Natural killer cell (primary cell): Measurements from ENCODE around the gene SCGB2B2. TPM values are rescaled to one million over a fixed set of nuclear protein-coding genes. Genes with fewer than 3 reads are reported as not detected.

Experiments used
- ATAC-seq, 3 donors: fragments of 150-1000 bp in 2 of 3; fragments of 200-7000 bp in 1 of 3; cut with Tn5 transposase; 1 replicate in 1 of 3; 2 replicates in 2 of 3; pipeline ENCODE4 v1.10.0; 2021; ENCODE audit warnings: mild to moderate bottlenecking in 2 of 3, moderate library complexity in 2 of 3
- DNase-seq, 2 donors: peaks; one replicate each; pipeline versions ENCODE4 v3.0.0 to v3.0.0-alpha.2; 2013 to 2021; ENCODE audit warnings: mixed read lengths in 1 of 2
- H3K27ac ChIP-seq: one replicate; pipeline ENCODE4 v1.5.1; 2013; ENCODE audit warnings: mild to moderate bottlenecking, low read length
- H3K27me3 ChIP-seq: one replicate; pipeline ENCODE4 v1.6.1; 2013; ENCODE audit warnings: low read length; ENCODE audit not compliant: control insufficient read depth, insufficient read depth
- H3K36me3 ChIP-seq: one replicate; pipeline ENCODE4 v1.6.1; 2013; ENCODE audit warnings: low read length; ENCODE audit not compliant: control insufficient read depth, insufficient read depth
- H3K4me1 ChIP-seq: one replicate; pipeline ENCODE4 v1.6.1; 2013; ENCODE audit warnings: low read length; ENCODE audit not compliant: control insufficient read depth, insufficient read depth
- H3K4me3 ChIP-seq: one replicate; pipeline ENCODE4 v1.5.1; 2013; ENCODE audit warnings: low read length
- H3K9me3 ChIP-seq: one replicate; pipeline ENCODE4 v1.6.1; 2013; ENCODE audit warnings: low read length; ENCODE audit not compliant: control insufficient read depth, insufficient read depth
- H3K27ac Mint-ChIP-seq, 2 donors: one replicate each; pipeline ENCODE4 v1.8.0; 2022; ENCODE audit warnings: mild to moderate bottlenecking in 2 of 2, mixed read lengths in 2 of 2, moderate library complexity in 1 of 2
- H3K27me3 Mint-ChIP-seq, 2 donors: one replicate each; pipeline ENCODE4 v1.8.0; 2022; ENCODE audit warnings: low read depth in 2 of 2, mixed read lengths in 2 of 2
- H3K36me3 Mint-ChIP-seq: one replicate; pipeline ENCODE4 v1.8.0; 2022; ENCODE audit warnings: mixed read lengths
- H3K4me1 Mint-ChIP-seq, 2 donors: one replicate each; pipeline ENCODE4 v1.8.0; 2022; ENCODE audit warnings: mixed read lengths in 2 of 2
- H3K4me3 Mint-ChIP-seq: one replicate; pipeline ENCODE4 v1.8.0; 2022; ENCODE audit warnings: mild to moderate bottlenecking, moderate library complexity, mixed read lengths
- H3K9me3 Mint-ChIP-seq, 2 donors: one replicate each; pipeline ENCODE4 v1.8.0; 2022; ENCODE audit warnings: mixed read lengths in 2 of 2
- WGBS: methylation state at CpG from one replicate; pipeline ENCODE4 v1.1.7; 2013; ENCODE audit warnings: missing lambda C conversion rate; ENCODE audit not compliant: insufficient coverage; 5-methylcytosine and 5-hydroxymethylcytosine counted together
- intact Hi-C: fragments of 100-400 bp; cut with micrococcal nuclease; formaldehyde crosslinking; loops from one replicate; pipeline ENCODE4 v1.14.2; 2022
- total RNA-seq, 4 donors: library from RNA; stranded (reverse); fragments of 120-200 nt in 1 of 4; gene quantifications; one replicate each; pipeline versions ENCODE4 v1.2.3 to v1.2.4, GENCODE V29; 2013 to 2022
- TF ChIP-seq, protein P1 (sequence below): fragments of 200-600 bp; IDR thresholded peaks from one replicate; pipeline ENCODE4 v1.8.0; 2022; ENCODE audit warnings: antibody characterized with exemption

SCGB2B2 gene, protein sequence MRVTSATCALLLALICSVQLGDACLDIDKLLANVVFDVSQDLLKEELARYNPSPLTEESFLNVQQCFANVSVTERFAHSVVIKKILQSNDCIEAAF
- total RNA-seq = 1 to 10 TPM in 2 of 3 donors, under 1 TPM in 1; 0.52 to 1.3 (median 1.1) TPM
- 0.27 TPM for total RNA-seq (2013)

DNA sequence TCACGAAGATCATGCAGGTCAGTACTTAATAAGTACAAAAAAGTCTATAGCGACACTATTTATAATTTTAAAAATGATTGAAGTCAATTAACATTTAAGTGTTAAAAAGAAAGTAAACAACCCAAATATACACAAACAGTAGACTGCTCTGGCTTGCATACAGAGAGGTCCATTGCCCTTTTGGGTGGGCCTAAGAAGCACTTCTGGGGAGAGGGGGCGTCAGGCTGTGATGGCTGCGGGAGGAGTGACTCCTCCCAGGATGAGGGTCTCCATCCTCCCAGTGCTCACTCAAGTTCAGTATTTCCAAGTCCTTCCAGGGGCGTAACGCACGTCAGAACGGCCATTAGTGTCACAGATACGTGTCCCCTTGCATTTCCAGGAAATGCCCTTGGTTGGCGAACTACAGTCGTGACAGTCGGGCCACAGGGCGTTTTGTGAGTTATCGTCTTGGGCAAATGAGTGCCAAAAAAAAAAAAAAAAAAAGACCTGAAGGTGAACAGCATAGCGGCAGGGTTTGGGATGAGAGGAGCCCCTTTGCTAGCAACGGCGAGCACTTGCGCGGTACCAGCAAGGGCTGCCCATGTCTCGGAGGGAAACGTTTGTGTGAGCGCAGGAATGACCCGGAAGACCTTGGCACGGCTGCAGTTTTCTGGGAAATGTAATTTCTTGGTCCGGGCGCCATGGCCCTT is at the start of gene SCGB2B2:
TSS of gene SCGB2B2 (minus strand) at position 463 of the 689 bp plus-strand sequence. CDS start 82,596 bp downstream, outside the sequence.
- peaks cover 29% of the 10 kb centered on the region in 2 donors for H3K4me1 Mint-ChIP-seq
- Histone ChIP-seq H3K27me3 (no peaks in the 10 kb centered on the region), H3K4me3 (peak within 1 kb of the TSS; percentile 65), H3K36me3 (peaks cover 27% of the 10 kb centered on the region), H3K27ac (peak within 1 kb of the TSS; percentile 77), H3K9me3 (peaks cover 1% of the 10 kb centered on the region), H3K4me1 (peaks cover 21% of the 10 kb centered on the region)
- H3K27ac Mint-ChIP-seq = peak within 1 kb of the TSS; percentile 98 to 99
- intact Hi-C loops = loop anchor here (1.0 to 2.0 kb wide), 2 partner anchors 56 to 96 kb away; partner anchors contain the start of gene ZNF599
- H3K27me3 Mint-ChIP-seq = peaks cover 11 to 26% of the 10 kb centered on the region in 2 donors
- peaks cover 35% of the 10 kb centered on the region for H3K36me3 Mint-ChIP-seq
- peak in 1 of 2 donors; percentile 92 for DNase-seq
- peak within 1 kb of the TSS; percentile 98 for H3K4me3 Mint-ChIP-seq
- H3K9me3 Mint-ChIP-seq = peaks cover 0 to 5% of the 10 kb centered on the region in 2 donors
- ATAC-seq = peak; percentile 66 to 81 (median 68)
- TF ChIP-seq, protein P1, sequence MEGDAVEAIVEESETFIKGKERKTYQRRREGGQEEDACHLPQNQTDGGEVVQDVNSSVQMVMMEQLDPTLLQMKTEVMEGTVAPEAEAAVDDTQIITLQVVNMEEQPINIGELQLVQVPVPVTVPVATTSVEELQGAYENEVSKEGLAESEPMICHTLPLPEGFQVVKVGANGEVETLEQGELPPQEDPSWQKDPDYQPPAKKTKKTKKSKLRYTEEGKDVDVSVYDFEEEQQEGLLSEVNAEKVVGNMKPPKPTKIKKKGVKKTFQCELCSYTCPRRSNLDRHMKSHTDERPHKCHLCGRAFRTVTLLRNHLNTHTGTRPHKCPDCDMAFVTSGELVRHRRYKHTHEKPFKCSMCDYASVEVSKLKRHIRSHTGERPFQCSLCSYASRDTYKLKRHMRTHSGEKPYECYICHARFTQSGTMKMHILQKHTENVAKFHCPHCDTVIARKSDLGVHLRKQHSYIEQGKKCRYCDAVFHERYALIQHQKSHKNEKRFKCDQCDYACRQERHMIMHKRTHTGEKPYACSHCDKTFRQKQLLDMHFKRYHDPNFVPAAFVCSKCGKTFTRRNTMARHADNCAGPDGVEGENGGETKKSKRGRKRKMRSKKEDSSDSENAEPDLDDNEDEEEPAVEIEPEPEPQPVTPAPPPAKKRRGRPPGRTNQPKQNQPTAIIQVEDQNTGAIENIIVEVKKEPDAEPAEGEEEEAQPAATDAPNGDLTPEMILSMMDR = no peak
- 4% methylated on average over 25 of the region's 26 CpGs for WGBS

DNA sequence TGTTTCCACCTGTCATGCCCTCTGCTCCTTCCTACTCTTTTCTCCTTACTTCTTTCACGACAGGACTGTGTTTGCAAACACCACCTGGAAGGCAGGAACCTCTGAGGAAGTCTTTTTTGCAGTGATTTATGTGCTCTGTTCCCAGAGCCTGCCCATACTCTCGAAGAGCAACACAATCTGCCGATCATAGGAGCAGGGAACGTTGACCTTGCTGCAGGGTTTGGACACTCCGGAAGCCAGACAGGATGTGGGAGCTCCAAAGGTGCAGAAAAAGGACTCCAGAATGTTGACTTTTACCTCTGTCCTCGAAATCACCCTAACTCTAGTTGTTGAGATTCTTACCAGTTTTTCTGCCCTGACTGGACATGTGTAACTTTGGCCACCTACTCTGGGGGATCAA is 48.4 kb upstream of the SCGB2B2 start:
- H3K36me3 Mint-ChIP-seq = no peaks in the 10 kb centered on the region
- no peaks in the 10 kb centered on the region for H3K9me3 ChIP-seq
- no peak overlapping the region for H3K4me3 Mint-ChIP-seq
- DNase-seq (no peak), ATAC-seq (no peak)
- WGBS = 53% methylated on average over 6 of the region's 6 CpGs
- H3K4me3 ChIP-seq = no peak overlapping the region
- H3K27ac ChIP-seq = no peak overlapping the region
- H3K27me3 ChIP-seq = no peaks in the 10 kb centered on the region
- TF ChIP-seq, protein P1 = no peak
- no peaks in the 10 kb centered on the region for H3K4me1 Mint-ChIP-seq
- peaks cover 38 to 63% of the 10 kb centered on the region in 2 donors for H3K27me3 Mint-ChIP-seq
- H3K36me3 ChIP-seq = no peaks in the 10 kb centered on the region
- no peaks in the 10 kb centered on the region for H3K4me1 ChIP-seq
- no peaks in the 10 kb centered on the region for H3K9me3 Mint-ChIP-seq
- no peak overlapping the region for H3K27ac Mint-ChIP-seq
- intact Hi-C loops = no loop called here

DNA sequence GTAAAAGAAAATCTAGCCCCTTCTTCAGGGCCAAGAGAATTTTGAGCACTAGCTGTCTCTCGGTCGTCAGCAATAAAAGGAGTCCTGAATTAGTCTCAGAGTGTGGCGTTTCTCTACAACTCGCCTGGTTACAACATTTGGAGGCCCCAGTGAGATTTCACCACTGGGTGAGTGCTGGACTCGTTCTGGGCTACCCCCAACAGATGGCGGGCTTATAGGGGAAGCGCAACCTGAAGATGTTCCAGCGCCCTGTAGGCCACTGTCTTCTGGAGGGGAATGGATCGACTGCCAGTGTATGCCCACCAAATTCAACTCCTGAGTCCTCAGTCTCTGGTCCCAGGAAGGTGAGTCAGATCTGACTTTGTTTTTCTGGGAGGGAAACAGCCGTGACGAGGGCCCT is 45.4 kb upstream of the SCGB2B2 start:
- intact Hi-C loops = no loop called here
- H3K4me1 Mint-ChIP-seq = no peaks in the 10 kb centered on the region
- H3K9me3 ChIP-seq = no peaks in the 10 kb centered on the region
- no peak overlapping the region for H3K4me3 ChIP-seq
- ATAC-seq (no peak), DNase-seq (no peak)
- H3K36me3 Mint-ChIP-seq = no peaks in the 10 kb centered on the region
- no peaks in the 10 kb centered on the region for H3K36me3 ChIP-seq
- H3K4me1 ChIP-seq = no peaks in the 10 kb centered on the region
- WGBS = 70% methylated on average over 11 of the region's 11 CpGs
- peaks cover 41 to 66% of the 10 kb centered on the region in 2 donors for H3K27me3 Mint-ChIP-seq
- H3K27me3 ChIP-seq = peaks cover 2% of the 10 kb centered on the region
- TF ChIP-seq, protein P1 = no peak
- no peak overlapping the region for H3K27ac Mint-ChIP-seq
- H3K27ac ChIP-seq = no peak overlapping the region
- no peak overlapping the region for H3K4me3 Mint-ChIP-seq
- no peaks in the 10 kb centered on the region for H3K9me3 Mint-ChIP-seq
